Uterus (tissue), 2 donors: ENCODE data around the gene MRPL36.

Source experiments
- POLR2A ChIP-seq, 2 donors: fragments of 450-650 bp; IDR thresholded peaks; one replicate each; pipeline ENCODE4 v1.6.1; 2016; ENCODE audit warnings: antibody characterized with exemption in 2 of 2, mild to moderate bottlenecking in 1 of 2, moderate library complexity in 1 of 2
- TF ChIP-seq, protein P1 (sequence below), 4 experiments: fragments of 200-600 bp in 2 of 4; fragments of 450-650 bp in 2 of 4; sonication (generic) in 2 of 4; IDR thresholded peaks; one replicate each; pipeline ENCODE4 v1.5.1; 2016 to 2019; ENCODE audit warnings: antibody characterized with exemption in 4 of 4, mild to moderate bottlenecking in 2 of 4, moderate library complexity in 1 of 4

DNA sequence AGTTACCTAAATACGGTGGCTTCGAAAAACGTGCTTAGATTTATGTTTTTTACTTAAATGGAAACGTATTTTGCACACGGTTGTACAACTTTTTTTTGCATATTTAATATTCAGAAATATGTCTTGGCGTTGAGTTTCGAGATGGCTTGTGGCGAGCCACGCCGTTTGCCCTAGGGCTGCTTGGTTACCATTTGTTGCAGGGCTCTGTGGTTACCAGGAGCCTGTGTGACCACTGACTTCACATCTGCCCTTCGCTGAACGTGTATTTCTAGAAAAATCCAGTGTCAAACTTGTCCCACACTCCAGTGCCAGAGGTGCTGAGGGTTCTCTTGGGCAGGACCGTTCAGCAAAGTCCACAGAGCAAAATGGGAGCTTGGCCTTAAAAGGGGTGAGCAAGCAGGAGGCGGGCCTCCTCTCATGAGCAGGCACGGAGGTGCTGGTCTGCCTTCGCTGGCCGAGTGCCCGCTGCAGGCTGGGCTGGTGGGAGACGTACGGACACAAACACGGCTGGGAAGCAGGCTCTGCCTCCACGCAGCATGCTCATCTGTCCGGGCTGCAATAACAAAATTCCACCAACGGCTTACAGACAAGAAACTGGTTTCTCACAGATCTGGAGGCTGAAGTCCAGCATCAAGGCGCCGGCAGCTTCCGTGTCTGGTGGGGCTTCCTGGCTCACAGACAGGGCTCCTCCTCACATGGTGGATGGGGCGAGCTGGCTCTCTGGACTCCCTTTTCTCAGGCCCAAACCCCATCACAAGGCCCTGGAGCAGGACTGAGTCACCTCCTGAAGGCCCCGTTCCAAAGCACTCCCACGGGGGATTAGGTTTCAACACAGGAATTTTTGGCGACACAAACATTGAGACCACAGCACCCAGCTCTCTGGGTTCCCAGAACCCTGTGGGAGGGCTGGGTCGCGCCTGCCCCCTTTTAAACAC is 5.4 kb downstream of the MRPL36 start:
- TF ChIP-seq, protein P1, sequence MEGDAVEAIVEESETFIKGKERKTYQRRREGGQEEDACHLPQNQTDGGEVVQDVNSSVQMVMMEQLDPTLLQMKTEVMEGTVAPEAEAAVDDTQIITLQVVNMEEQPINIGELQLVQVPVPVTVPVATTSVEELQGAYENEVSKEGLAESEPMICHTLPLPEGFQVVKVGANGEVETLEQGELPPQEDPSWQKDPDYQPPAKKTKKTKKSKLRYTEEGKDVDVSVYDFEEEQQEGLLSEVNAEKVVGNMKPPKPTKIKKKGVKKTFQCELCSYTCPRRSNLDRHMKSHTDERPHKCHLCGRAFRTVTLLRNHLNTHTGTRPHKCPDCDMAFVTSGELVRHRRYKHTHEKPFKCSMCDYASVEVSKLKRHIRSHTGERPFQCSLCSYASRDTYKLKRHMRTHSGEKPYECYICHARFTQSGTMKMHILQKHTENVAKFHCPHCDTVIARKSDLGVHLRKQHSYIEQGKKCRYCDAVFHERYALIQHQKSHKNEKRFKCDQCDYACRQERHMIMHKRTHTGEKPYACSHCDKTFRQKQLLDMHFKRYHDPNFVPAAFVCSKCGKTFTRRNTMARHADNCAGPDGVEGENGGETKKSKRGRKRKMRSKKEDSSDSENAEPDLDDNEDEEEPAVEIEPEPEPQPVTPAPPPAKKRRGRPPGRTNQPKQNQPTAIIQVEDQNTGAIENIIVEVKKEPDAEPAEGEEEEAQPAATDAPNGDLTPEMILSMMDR (IDR thresholded peaks at IDR 0.05): no peak
- no peak for TF ChIP-seq POLR2A (IDR thresholded peaks at IDR 0.05)
